HG02610 (cell line): ENCODE data around the gene CD74.

Source experiments
- ATAC-seq: cut with Tn5 transposase; IDR thresholded peaks from one replicate; pipeline ENCODE4 v1.9.1; 2021; ENCODE audit warnings: mild to moderate bottlenecking, moderate library complexity; ENCODE audit not compliant: unreplicated experiment

CD74 gene

DNA sequence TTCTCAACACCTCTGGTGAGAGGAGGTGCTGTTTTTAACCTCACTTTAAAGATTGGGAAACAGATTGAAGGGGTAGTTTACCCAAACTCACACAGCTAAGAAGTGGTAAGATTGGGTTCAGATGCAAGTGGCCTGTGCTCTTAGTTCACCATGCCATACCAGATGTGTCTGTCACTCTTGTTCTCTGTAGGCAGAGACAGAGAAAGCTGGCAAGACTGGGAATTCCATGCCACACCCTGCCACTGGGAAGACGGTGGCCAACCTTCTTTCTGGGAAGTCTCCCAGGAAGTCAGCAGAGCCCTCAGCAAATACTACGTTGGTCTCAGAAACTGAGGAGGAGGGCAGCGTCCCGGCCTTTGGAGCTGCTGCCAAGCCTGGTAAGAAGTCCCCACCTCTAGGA is 44.2 kb downstream of the CD74 start:
- ATAC-seq, result no peak

DNA sequence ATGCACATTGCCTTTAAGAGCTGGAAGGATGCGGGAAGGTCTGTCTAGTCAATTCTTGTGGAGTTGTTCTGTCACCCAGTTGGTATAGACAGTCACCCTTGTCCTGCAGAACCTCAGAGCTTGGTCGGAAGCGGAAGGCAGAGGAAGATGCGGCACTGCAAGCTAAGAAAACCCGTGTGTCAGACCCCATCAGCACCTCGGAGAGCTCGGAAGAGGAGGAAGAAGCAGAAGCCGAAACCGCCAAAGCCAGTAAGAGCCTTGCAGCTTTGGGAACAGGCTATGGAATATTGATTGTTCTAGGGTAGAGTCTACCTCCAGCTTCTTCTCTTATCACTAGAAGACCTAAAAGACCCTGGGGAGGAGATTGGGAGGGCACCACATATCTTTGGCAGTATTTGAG is 48.7 kb downstream of the CD74 start:
- ATAC-seq, result no peak

- ATAC-seq, result no peak
Observed at GRCh38 chr5:150363185-150363584, 49.5 kb downstream of the CD74 start.

DNA sequence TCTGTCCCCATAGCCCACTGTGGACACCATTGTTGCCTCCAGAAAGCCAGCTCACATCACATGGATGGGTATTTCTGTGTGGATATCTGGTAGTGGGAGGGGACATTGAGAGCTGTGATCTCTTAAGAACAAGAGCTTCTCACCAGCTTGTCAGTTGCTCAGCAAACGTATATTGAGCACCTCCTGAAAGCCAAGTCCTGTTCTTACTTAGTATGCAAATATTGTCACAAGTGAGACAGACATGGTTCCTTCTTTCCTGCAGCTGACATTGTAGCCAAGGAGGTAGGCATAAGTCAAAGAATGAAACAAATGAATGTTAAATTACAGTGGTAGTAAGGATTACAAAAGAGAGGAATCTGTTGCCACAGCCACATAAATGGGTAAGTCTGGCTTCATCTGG is 51.4 kb downstream of the CD74 start:
- peak; percentile 37 for ATAC-seq

DNA sequence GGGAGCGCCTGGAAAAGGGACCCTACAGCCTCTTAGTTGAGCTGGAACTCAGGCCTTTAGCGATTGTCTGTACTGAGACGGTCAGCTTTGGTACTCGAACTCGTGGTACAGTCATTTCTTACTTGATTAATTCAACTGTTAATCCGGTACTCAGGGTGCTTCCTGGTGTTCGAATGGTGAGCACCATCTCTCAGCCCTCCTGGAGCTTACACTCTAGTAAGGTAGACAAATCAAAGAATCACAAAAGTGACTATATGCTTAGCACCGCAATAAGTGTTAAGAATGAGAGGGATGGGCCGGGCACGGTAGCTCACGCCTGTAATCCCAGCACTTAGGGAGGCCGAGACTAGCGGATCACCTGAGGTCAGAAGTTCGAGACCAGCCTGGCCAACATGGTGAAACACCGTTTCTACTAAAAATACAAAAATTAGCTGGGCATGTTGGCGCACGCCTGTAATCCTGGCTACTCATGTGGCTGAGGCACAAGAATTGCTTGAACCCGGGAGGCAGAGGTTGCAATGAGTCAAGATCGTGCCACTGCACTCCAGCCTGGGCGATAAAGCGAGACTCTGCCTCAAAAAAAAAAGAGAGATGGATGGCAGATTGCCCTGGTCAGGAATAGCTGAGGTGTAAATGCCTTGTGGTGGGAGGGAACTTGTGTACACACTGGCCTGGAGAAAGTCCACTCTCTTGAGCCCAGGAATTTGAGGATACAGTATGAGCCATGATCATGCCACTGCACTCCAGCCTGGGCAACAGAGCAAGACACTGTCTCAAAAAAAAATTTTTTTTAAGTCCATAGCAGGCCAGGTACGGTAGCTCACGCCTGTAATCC is 54.2 kb downstream of the CD74 start:
- ATAC-seq, result no peak

DNA sequence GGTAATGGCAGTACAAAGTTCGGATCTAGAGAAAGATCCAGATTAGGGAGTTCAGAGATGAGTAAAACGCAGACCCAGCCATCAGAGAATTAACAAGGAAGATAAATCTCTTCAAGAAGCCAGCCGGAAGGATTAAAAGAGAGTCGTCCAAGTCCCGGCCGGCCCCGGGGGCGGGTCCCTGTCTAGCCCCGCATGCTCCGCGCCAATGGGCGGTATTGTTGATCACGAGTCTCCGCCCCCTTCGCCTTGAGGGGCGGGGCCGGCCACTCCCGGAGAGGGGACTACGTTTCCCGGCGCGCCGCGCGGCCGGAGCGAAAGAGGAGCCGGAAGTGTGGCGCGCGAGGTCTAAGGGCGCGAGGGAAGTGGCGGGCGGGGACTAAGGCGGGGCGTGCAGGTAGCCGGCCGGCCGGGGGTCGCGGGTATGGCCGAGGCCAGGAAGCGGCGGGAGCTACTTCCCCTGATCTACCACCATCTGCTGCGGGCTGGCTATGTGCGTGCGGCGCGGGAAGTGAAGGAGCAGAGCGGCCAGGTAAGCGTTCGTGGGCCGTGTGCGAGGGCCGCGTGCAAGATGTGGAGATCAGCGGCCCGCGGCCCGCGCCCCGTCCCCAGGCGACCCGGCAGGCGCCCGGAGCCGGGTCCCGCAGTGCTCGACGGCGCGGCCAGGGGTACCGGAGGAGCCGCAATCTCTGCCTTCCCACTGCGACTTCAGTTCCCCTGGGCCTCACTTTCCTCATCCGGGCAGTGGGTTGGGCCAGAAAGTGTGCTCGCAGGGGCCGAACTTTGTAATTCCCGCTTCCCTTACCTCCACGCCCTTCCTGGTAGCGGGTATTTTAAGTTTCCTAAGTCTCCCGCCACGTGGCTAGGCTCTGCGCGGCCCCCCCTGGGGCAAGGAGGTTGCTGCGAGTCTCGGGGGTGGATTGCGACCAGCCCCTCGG is 55.1 kb downstream of the CD74 start, which contains the start of gene TCOF1:
Gene TCOF1, plus strand, starts transcription at position 372 of the 935 bp plus-strand sequence. Its CDS starts 50 bp downstream, at position 422.
- peak; percentile 94 for ATAC-seq

GRCh38 chr5:150356575-150357294 is 56.0 kb downstream of the CD74 start:
- ATAC-seq, result no peak

DNA sequence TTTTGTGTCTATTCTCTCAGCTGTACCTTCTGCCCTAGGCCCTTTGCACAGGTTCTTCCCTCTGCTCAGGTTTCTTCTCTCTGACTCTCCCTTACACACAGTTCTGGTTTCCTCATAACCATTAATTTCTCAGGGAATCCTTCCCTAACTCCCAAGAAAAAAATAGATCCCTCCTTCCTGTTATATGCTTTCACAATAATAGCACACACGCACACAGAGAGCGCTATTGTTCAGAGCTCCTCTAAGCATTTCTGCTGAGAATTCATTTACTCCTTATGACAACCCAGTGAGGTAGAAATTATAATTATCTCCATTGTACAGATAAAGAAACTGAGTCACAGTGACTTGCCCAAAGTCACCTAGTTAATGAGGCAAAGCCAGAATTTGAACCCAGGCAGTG is 56.9 kb downstream of the CD74 start:
- no peak for ATAC-seq

GRCh38 chr5:150353032-150353675 is 59.6 kb downstream of the CD74 start:
- ATAC-seq, result no peak

- no peak for ATAC-seq
Observed at GRCh38 chr5:150352244-150353031, 60.3 kb downstream of the CD74 start.
